Renal cortical epithelial cell (primary cell): ENCODE data around the gene DNAL4. TPM values are rescaled to one million over a fixed set of nuclear protein-coding genes. Genes with fewer than 3 reads are reported as not detected.

Experiments used
- DNase-seq: peaks from one replicate; pipeline ENCODE4 v3.0.0-alpha.2; 2011; ENCODE audit warnings: low read depth
- total RNA-seq: library from RNA; depleted of rRNA; stranded (reverse); fragments of >200 nt; gene quantifications from 2 replicates; pipeline ENCODE4 v1.2.3, GENCODE V29; 2014

DNAL4 gene
- total RNA-seq, 1 donor from 2014 or later, result 33.5 TPM

DNA sequence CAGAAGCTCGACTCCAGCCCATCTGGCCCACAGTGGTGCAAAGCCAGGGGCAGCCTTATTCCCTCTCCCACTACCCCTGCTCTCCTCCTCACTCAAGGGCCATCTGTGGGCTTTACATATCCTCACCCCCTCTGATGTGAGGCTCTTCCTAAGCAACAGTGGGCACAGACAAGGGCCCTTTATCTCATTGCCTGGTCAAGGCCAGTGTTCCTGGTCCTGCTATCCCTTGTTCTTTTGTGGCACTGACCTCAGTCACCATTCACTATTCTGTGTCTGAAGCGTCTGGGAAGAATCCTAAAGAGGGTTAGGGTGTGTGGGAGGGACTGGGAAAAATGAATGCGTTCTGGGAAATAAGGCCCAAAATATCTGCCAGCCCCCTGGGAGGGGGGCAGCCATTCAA lies 7.3 kb downstream of the DNAL4 start:
- DNase-seq, result no peak

DNA sequence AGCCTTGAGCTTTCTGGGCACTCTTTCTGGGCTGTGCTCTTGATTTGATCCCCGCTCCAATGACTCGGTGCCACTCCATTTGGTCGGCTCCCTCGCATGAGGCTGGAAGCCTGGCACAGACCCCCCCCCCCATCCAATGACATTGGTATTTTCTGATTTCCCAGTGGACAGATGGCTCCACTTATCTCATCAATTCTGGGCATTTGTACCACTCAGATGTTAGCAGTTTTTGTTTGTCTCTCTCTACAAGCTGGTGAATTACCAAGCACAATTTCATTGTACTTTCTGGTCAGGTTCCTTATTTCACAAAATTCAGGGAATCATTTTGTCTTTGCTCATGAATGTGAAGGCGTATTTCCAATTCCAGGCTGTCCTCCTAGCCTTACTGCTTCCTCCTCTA lies 9.1 kb downstream of the DNAL4 start:
- DNase-seq, result no peak

DNA sequence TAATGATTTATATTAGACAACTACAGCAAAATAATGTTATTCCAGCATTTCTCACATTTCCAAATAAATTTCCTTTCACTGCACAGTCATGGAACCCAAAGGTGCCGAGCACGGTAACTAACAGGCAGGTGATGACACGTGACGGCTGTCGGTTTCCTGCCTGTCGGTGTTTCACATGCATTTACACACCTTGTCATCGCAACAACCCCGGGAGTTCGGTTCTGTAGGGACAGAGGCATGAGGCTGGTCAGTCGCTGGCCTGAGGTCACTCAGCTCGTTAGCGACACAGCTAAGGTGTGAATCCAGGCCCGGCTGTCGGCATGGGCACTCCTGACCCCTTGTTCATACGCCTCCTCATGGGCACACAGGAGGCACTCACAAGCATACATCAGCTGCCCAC lies 9.9 kb downstream of the DNAL4 start:
- DNase-seq, result no peak

DNA sequence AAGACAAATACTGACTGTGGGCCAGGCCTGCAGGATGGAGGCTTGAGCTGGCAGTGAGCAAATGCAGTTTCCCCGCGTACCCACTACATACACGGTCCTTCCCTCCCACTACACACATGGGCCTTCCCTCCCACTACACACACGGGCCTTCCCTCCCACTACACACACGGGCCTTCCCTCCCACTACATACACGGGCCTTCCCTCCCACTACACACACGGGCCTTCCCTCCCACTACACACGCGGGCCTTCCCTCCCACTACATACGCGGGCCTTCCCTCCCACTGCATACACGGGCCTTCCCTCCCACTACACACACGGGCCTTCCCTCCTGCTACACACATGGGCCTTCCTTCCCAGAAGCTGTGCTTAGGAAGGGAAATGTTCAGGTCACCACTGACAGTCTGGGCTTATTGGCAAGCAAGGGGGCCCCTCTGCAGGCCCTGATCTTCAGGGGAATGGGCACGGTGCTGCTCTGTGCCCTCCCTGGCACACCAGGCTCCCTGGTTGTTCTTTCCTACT lies 10.8 kb downstream of the DNAL4 start:
- DNase-seq, result no peak

DNA sequence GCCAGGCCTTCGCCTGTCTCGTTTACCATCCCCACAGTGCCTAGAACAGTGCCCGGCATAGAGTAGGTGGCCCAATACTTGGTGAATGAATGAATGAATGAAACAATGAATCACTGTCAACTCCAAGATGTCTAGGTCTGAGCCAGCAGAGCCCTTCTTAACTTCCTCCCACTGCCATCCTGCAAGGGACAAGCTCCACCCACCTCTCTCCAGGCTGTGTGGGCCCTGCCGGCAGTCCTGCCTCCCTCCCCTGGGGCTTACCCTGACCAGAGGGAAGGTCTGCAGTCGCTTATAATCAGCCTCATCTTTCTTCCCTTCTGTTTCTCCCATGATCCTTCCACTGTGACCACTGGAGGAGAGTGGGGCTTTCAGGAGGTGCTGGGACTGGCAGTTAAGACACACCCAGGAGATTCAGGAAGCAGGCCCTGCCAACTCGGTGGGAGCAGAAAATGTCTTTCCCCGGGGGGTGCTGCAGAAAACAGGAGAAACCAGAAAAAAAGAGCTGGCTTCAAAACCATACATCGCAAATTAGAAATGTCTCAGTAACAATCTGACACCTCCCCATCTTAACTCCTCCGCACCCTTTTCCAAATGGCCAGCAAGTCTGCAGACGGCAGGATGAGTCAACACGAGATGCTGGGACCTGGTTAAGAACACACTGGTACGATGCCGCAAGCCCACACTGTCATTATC lies 11.4 kb downstream of the DNAL4 start:
- no peak for DNase-seq

DNA sequence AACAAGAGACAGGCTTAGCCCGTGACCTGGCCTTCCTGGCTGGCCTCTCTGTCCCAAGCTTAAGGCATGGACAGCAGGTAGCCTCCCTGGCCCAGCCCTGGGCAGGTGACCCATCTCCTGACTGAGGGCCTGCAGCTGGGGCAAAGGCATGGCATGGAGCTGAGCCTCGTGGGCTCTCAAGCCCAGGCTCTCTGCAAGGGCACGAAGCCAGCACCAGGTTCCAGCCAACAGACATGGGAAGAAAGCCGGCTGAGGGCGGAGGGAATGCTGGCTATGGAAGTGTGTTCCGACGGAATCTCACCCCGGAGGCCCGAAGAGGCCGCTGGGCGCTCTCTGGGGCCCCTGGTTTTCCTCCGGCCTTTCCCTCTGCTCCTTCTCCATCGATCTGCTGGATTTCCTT lies 12.9 kb downstream of the DNAL4 start:
- DNase-seq, result no peak

DNA sequence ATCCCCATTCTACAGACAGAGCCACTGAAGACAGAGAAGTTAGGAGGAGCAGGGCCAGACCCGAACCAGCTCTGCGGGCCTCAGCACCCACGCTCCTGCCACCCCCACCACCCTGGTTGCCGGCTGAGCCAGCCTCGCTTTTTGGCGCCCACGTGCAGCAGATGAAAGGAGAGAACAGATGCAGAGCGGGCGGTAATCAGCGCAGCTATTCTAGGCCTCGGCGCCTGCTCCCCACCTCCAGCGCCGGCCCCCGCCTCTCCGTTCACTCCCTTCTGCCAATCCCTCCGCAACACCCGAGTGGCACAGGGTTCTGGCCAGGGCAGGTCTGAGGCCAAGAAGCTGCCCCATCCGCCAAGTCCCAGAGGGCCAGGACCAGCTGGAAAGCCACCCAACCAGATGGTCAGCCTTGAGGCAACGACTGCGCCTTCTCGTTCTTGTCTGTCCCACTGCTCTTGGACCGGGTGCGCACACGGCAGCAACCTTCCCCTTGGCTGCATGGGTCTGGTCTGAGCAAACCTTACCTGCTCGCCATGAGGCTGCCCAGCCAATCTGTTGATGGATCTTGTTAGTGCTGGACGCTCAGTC lies 16.8 kb downstream of the DNAL4 start:
- no peak for DNase-seq

DNA sequence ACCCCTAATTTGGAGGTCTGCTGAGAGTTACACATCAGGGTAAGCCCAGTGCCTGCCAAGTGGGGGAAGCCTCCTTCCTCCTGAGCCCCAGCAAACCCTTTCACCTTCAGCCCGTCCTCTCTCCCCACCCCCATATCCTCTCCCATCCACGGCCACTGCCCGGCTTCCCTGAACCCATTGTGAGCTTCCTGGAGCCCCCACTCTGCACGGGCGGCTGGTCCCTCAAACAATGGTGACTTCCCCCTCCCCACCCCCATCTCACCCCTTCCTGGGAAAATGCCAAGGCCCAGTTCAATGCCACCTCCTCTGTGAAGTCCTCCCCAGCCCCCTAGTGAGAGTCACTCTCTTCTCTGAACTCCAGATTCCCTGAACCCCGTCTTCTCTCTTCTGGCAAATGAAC lies 17.9 kb downstream of the DNAL4 start:
- DNase-seq, result no peak

DNA sequence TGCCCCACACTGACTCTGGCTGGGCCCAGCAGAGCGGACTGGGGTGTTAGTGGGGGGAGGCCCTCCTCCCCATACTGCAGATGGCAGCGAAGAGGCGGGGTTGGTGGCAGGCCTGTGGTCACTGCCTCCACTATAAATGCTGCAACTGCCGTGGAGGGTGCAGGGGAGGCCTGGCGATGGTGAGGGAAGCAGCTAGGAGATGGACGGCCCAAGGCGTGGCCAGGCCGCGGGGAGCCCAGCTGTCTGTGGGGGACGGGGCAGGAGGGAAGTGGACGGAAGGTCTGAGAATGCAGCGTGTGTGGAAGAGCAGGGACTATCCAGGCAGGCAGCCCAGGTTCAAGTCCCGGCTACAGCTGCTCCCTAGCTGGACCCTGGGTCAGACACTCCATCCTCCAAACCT lies 18.3 kb downstream of the DNAL4 start:
- no peak for DNase-seq

DNA sequence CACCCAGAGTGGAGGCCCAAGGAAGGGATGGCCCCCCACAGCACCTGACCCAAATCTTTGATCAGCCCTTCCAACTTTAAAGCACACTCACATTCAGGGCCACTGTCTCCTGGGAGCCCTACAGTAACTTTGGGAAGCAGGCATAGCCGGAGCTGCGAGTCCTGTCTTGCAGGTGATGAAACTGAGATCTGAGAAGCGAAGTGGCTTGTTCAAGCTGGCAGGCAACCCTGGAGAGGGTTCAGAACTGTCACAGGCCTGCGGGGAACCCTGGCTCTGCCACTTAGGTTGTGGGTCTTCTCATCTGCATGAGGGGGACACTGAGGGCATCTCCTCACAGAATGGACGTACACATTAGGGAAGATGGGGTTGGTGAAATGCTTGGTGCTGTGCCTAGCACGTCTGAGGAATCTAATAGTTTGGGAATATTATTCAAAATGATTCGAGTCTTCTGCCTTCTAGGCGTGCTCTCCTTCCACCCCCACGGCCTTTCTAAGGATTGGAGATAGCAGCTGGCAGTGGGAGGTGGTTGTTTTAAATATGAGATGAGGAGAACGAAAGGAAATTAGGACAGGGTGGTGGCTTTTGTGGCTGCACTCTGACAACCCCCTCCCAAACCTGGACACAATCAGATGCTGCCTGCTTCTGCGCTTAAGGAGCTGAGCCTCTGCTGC lies 19.3 kb downstream of the DNAL4 start:
- no peak for DNase-seq

DNA sequence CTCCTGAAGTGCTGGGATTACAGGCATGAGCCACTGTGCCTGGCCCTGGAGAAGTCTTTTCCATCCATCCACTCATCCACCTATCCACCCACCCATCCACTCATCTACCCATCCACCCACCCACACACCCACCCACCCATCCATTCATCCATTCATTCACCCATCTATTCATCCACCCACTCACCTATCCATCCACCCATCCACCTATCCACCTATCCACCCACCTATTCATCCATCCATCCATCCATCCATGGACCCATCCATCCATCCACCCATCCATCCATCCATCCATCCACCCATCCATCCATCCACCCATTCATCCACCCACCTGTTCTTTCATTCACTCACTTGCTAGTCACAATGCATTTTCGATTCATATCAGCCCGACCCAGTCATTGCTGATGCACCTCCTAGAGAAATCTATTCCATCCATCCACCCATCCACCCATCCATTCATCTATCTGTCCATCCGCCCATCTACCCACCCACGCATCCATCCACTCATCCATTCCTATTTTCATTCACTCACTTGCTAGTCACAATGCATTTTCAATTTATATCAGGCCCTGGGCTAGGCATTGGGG lies 20.5 kb downstream of the DNAL4 start:
- DNase-seq, result no peak

DNA sequence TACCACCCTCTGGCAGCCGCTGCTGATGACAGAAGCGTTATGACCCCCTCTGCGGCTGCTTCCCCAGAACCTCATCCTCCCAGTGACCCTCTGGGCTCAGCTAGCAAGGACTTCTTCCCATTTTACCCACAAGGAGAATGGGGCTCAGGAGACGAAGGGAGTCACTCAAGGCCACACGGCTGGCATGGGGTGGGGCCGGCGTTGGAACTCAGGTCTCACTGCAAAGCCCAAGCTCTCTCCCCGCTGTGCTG lies 21.4 kb downstream of the DNAL4 start:
- DNase-seq, result no peak

DNA sequence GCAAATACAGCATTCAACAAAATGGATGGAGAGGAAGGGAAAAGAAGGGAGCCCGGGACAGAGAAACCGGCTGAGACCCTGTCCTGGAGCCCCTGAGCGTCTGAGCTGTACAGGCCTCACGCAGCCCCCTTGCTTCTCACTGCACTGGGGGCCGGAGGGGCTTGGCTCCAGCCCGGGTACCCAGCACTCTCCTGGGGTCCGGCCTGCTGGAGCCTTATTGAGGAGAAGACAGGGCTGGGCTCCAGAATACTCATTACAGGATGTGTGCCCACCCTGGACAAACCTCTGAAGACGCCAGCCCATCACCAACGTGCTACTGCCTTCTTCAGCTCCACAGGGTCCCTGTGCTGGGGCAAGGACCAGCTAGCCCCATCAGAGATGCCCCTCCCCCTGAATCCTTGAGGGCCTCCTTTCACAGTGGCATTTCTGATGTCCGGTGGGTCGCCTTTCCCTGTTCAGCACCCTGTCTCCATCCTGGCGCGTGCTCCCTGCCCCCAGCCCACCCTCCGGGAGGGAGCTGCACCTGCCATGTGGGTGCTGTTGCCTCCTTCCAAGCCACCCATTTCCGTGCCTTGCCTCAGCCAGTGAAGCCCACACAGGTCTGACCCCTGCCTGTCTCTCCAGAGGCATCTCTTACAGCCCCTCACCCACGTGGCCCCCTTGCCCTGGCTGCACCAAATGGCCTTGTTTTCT lies 23.5 kb downstream of the DNAL4 start:
- DNase-seq, result no peak

DNA sequence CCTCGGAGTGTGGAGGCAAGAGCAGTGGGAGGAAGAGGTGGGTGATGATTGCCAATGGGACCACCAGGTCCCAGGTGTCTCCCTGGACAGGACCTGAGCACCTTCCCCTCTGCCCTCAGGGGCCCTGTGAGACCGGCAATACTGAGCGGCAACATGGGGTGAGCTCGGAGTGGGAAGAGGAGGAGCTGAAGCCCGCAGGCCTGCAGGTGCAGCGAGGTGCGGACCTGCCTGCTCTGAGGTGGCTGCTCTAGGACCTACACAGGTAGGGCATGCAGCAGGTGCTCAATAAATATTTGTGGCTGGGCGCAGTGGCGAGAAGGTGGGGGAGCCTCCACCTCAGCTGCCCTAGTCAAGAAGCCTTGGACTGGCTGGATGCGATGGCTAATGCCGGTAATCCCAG lies 25.9 kb downstream of the DNAL4 start:
- no peak for DNase-seq

DNA sequence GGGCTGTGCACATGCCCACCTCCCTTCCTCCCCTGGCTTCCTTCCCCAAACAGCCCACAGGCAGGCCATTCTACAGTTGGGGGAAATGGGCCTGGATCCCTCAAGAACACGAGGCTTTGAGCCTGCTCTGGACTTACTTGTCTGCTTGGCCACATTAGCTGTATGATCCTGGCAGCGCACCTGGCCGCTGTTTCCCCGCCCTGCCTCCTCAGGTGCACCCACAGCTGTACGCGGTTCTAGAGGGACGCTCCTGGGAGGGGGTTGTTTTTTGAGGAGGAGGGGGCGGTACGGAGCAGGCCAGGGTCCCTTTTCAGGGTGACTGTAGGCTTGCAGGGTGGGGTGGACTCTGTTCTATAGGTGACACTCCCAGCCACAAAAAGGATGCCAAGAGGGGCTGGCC lies 26.6 kb downstream of the DNAL4 start:
- DNase-seq, result no peak

DNA sequence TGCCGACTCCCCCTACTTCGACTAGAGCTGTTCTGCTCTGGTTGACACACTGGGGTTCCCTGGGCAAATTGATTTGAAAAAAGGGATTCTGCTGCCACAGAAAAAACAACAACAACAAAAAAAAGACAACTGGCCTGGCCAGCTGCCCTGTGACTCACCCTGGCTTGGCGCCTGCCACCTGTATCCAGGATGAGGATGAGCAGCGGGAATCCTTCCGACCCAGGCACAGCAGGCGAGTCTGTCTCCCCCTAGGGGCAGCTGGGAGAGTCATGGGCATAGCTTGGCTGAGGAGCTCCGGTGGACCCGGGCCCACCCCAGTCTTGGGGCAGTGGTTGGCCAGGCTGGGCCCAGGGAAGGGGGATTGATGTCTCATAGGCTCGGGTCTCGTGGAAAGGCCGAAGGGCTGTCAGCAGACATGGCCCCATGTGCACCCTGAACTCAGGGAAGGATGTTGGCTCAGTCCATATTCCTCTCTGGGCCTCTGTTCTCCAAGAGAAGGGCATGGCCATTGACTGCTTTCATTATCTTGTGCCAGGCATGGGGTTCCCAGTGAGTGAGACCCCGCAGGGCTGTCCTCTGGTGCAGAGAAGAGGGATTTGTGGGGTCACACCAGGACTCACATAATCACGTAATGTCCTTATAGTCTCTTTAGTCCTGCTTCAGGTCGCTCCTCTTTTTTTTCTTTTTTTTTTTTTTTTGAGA lies 27.7 kb downstream of the DNAL4 start:
- peak; percentile 51 for DNase-seq

DNA sequence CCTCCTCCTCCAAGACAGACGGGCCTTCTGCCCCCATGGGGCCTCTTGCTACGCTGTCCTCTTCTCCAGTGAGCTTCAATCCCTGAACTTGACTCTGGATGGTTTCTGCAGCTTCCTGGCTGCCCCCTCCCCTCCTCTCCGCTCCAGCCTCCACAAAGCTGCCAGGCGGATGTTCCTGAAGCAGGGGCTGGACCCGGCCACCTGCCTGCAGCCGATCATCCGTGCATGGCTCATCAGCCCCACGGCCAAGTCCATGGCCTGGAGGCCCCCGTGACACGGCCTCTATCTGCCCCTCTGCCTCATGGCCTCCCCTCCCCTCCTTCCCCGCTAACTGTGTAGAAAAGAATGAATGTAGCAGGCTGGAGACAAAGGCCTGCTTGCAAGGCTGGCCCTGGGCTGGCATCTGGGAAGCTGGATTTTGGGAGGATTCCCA lies 31.4 kb downstream of the DNAL4 start:
- no peak for DNase-seq

DNA sequence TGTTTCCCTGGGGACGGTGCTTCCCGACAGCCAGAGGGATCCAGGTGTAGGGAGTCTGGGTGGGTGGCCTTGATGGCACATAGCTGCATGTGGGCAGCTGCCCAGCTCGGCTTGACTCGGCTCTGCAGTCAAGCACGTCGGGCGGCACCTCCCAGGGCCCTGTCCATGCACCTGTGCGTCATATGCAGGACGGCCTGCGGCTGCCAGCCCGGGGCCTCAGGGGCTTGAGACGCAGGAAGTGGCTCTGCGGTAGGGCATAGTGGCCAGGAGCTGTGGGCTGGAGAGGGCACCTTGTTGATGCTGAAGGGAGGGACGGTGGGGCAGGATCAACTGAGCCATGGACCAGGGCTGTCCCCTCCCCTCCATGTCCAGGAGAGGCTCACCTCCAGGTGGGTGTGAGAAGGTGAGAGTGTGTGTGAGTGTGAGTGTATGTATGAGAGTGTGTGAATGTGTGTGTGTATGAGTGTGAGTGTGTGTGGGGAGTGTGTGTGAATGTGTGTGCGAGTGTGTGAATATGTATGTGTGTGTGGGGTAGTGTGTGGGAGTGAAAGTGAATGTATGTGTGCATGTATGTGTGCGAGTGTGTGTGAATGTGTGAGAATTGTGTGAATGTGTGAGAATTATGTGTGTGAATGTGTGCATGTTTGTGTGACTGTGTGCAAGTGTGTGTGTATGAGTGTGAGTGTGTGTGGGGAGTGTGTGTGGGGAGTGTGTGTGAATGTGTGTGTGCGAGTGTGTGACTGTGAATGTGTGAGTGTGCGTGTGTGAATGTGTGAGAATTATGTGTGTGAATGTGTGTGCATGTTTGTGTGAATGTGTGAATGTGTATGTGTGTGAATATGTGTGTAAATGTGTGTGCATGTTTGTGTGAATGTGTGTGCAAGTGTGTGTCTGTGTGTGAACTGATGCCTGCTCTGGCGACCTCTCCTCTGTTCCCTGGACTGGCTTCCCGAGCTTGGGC lies 32.5 kb downstream of the DNAL4 start:
- peak; percentile 12 for DNase-seq

DNA sequence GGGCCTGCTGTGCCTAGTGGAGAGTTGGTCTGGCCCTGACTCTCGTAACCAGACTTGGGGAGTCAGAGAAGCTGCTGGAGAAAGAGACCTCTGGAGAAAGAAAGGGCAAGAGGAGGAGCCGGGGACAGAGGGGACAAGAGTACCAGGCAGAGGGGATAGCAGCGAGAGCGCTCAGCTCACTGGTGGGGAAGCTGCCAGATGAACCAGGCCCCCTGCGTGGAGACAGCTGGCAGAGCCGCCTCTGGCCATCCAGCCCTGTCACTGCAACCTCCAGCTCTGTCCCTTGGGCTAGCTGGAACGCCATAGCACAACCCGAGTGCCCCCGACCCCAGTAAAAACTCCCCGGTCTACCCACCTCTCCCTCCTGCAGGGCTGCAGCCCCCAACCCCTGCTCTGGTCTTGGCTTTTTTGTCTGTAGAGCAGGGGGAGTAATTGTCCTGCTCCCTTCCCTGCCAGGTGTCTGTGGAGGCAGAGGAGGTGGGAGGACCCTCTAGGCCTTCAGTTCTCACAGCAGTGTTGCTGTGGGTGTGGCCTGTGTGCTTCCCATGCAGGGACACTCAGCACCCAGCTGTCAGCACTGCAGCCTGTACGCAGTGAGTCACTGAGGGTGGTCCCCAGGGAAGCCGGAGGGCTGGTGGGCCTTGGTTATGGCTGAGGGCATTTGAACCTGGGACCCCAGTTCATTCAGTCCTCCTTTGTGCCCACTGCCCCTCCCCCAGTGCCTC lies 33.3 kb downstream of the DNAL4 start:
- DNase-seq, result no peak

DNA sequence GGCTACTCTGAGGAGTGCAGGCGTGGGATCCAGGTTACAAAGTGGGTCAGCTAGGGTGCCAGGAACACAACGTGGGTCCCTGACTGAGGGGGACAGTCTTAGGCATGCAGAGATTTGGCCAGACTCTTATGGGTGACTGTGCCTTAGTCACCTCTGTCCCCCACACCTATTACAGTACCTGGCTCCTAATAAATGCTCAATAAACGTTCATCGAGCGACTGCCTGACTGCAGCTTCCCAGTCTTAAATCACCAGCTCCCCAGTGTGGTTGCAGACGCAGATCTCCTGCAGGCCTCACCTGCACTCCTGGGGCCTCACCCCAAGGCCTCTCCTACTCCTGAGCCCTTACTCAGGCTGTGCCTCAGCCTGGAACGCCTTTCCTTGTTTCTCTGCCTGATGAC lies 34.9 kb downstream of the DNAL4 start:
- no peak for DNase-seq
